IPS DF 6.9 (cell line): ENCODE data around the gene ELL2.

Source experiments
- DNase-seq: peaks from one replicate; pipeline ENCODE4 v3.0.0-alpha.2; 2013; ENCODE audit warnings: low read depth, low spot score
- H3K27ac ChIP-seq: one replicate; pipeline ENCODE4 v1.5.1; 2013; ENCODE audit warnings: low read length, control low read depth
- H3K27me3 ChIP-seq: 2 replicates; pipeline ENCODE4 v1.6.1; 2013; ENCODE audit warnings: mild to moderate bottlenecking, low read length; ENCODE audit not compliant: control insufficient read depth, insufficient read depth
- H3K36me3 ChIP-seq: 2 replicates; pipeline ENCODE4 v1.6.1; 2013; ENCODE audit warnings: low read length; ENCODE audit not compliant: control insufficient read depth, insufficient read depth
- H3K4me1 ChIP-seq: 2 replicates; pipeline ENCODE4 v1.6.1; 2013; ENCODE audit warnings: low read length; ENCODE audit not compliant: control insufficient read depth, insufficient read depth
- H3K4me3 ChIP-seq: 2 replicates; pipeline ENCODE4 v1.5.1; 2013; ENCODE audit warnings: mild to moderate bottlenecking, low read length
- H3K9me3 ChIP-seq: 2 replicates; pipeline ENCODE4 v1.6.1; 2013; ENCODE audit warnings: low read length, inconsistent platforms; ENCODE audit not compliant: control insufficient read depth, insufficient read depth
- WGBS: extraction: QIAGEN DNeasy Blood & Tissue Kit; methylation state at CpG from one replicate; pipeline ENCODE4 v1.1.7; 2013; ENCODE audit warnings: mixed read lengths, missing lambda C conversion rate; ENCODE audit not compliant: insufficient read length, insufficient coverage; 5-methylcytosine and 5-hydroxymethylcytosine counted together

ELL2 gene

DNA sequence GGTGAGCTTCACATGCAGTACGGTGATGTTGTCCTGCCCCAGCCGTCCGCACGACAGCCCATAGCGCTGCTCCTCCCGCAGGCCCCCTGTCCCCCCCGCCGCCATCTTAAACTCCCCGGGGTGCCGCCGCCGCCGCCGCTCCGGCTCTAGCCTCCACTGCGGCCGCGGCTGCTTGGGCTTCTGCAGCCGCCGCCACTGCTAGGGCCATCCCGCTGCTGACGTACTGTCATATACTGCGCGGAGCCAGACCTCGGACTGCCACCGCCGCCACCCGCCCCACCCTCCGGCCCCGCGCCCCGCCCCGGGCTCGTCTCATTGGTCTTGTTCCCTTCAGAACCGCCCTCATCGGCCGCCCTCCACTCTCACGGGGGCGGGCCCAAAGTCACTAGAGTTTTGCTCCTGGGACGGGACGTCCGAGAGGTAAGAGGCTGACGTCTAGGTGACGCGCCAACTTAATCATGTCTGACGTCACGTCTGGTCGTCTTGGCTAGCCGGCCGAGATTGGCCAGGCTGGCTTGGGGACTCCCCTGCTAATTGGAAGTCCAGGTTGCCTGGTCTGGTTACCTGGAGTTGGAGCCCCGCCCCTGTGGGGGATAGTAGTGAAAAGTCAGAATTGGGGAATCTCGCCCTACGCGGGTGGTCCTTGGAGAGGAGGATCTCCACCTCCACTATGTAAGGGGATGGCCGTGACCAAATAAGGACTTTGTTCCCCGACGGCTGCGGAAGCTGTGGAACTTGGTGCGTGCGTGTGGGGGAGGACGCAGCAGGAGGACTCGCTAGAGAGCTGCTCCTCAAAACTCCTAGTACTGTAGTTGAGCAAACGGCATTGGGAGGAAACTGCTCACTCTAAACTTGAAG lies at the start of gene ELL2:
Gene ELL2, minus strand, starts transcription at position 235 of the 858 bp plus-strand sequence. Its CDS starts 130 bp downstream, at position 105.
- peak within 1 kb of the TSS; percentile 97 for H3K4me3 ChIP-seq
- no peaks in the 10 kb centered on the region for H3K9me3 ChIP-seq
- peaks cover 3% of the 10 kb centered on the region; the same call in 1 of the 2 replicates for H3K27me3 ChIP-seq
- DNase-seq, result peak; percentile 97
- WGBS, result no CpG with 5 or more reads among the region's 63 CpGs
- H3K4me1 ChIP-seq, result peaks cover 6% of the 10 kb centered on the region; the same call in 1 of the 2 replicates
- no peaks in the 10 kb centered on the region for H3K36me3 ChIP-seq
- no peak within 1 kb of the TSS for H3K27ac ChIP-seq

DNA sequence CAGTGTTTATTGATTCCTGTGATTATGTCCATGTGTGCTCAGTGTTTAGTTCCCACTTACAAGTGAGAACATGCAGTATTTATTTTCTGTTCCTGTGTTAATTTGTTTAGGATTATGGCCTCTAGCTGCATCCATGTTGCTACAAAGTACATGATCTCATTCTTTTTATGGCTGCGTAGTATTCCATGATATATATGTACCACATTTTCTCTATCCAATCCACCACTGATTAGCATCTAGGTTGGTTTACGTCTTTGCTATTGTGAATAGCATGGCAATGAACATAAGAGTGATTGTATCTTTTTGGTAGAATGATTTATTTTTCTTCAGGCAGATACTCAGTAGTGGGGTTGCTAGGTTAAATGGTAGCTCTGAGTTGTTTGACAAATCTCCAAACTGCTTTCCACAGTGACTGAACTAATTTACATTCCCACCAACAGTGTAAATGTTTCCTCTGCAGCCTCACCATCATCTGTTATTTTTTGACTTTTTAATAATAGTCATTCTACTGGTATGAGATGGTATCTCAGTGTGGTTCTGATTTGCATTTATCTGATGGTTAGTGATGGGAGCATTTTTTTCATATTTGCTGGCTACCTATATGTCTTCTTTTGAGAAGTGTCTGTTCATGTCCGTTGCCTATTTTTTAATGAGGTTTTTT lies 47.5 kb upstream of the ELL2 start:
- no peaks in the 10 kb centered on the region for H3K27me3 ChIP-seq
- DNase-seq, result no peak
- H3K4me1 ChIP-seq, result no peaks in the 10 kb centered on the region
- WGBS, result no CpG with 5 or more reads among the region's 3 CpGs
- H3K27ac ChIP-seq, result no peak overlapping the region
- H3K4me3 ChIP-seq, result no peak overlapping the region
- H3K36me3 ChIP-seq, result no peaks in the 10 kb centered on the region
- H3K9me3 ChIP-seq, result no peaks in the 10 kb centered on the region

- no peaks in the 10 kb centered on the region for H3K36me3 ChIP-seq
- no peaks in the 10 kb centered on the region for H3K9me3 ChIP-seq
- WGBS, result no CpG with 5 or more reads among the region's 1 CpG
- no peak overlapping the region for H3K4me3 ChIP-seq
- no peaks in the 10 kb centered on the region for H3K27me3 ChIP-seq
- H3K27ac ChIP-seq, result no peak overlapping the region
- no peak for DNase-seq
- no peaks in the 10 kb centered on the region for H3K4me1 ChIP-seq
Measured at GRCh38 chr5:96008487-96008886, 46.8 kb upstream of the ELL2 start.

GRCh38 chr5:96007051-96007450 lies 45.4 kb upstream of the ELL2 start:
- H3K4me3 ChIP-seq, result no peak overlapping the region
- no peaks in the 10 kb centered on the region for H3K27me3 ChIP-seq
- WGBS, result no CpG with 5 or more reads among the region's 1 CpG
- H3K9me3 ChIP-seq, result no peaks in the 10 kb centered on the region
- no peak overlapping the region for H3K27ac ChIP-seq
- H3K36me3 ChIP-seq, result no peaks in the 10 kb centered on the region
- DNase-seq, result no peak
- no peaks in the 10 kb centered on the region for H3K4me1 ChIP-seq

- no peak for DNase-seq
- Histone ChIP-seq H3K36me3 (no peaks in the 10 kb centered on the region), H3K27me3 (no peaks in the 10 kb centered on the region), H3K27ac (no peak overlapping the region), H3K9me3 (no peaks in the 10 kb centered on the region), H3K4me3 (no peak overlapping the region), H3K4me1 (no peaks in the 10 kb centered on the region)
- no CpG with 5 or more reads among the region's 3 CpGs for WGBS
Measured at GRCh38 chr5:96006291-96006690, 44.6 kb upstream of the ELL2 start.

DNA sequence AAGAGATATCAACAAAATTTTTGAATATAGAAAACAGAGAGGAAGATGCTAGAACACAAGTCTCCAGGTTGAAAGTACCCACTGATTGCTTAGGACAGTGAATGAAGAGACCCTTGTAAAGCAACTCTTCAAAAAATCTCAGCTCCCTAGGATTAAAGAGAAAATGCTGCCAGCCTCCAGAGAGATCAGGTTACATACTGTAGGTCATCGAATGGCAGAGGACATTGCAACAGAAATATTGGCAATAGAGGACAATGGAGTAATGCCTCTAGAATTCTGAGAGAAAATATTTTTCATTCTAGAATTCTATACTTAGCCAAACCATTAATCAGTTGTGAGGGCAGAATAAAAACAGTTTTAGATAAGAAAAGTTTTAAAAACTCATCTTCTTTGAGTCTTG lies 43.1 kb upstream of the ELL2 start:
- no peak for DNase-seq
- Histone ChIP-seq H3K27ac (no peak overlapping the region), H3K4me3 (no peak overlapping the region), H3K27me3 (no peaks in the 10 kb centered on the region), H3K36me3 (no peaks in the 10 kb centered on the region), H3K4me1 (no peaks in the 10 kb centered on the region), H3K9me3 (no peaks in the 10 kb centered on the region)
- no CpG with 5 or more reads among the region's 1 CpG for WGBS

GRCh38 chr5:96004087-96004486 lies 42.4 kb upstream of the ELL2 start:
- H3K36me3 ChIP-seq, result no peaks in the 10 kb centered on the region
- no peak overlapping the region for H3K27ac ChIP-seq
- no peak for DNase-seq
- no peaks in the 10 kb centered on the region for H3K9me3 ChIP-seq
- no peak overlapping the region for H3K4me3 ChIP-seq
- H3K27me3 ChIP-seq, result no peaks in the 10 kb centered on the region
- no peaks in the 10 kb centered on the region for H3K4me1 ChIP-seq

GRCh38 chr5:96001262-96001661 lies 39.6 kb upstream of the ELL2 start:
- Histone ChIP-seq H3K27me3 (no peaks in the 10 kb centered on the region), H3K4me3 (no peak overlapping the region), H3K36me3 (no peaks in the 10 kb centered on the region), H3K4me1 (no peaks in the 10 kb centered on the region), H3K9me3 (no peaks in the 10 kb centered on the region), H3K27ac (no peak overlapping the region)
- no peak for DNase-seq

DNA sequence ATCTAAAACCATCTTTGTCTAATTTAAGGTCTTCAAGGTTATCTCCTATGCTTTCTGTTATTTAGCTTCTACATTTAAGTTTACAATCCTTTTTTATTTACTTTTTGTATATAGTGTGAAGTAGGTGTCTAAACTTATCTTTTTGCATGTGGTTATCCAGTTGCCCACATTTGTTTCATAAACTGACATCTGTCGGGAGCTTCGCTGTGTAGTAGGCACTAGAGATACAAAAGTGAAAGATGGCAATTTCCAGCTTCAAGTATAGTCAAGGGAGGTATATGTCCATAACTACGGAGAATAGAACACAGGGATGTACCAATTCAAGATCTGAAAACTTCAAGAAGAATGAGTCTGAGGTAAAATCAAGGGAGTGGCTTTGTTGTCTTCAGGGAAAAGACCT lies 38.7 kb upstream of the ELL2 start:
- Histone ChIP-seq H3K9me3 (no peaks in the 10 kb centered on the region), H3K36me3 (no peaks in the 10 kb centered on the region), H3K27me3 (no peaks in the 10 kb centered on the region), H3K27ac (no peak overlapping the region), H3K4me1 (0 out of 2 replicates have a peak, but pooled peaks cover 1% of the 10 kb centered on the region), H3K4me3 (no peak overlapping the region)
- no CpG with 5 or more reads among the region's 3 CpGs for WGBS
- no peak for DNase-seq

DNA sequence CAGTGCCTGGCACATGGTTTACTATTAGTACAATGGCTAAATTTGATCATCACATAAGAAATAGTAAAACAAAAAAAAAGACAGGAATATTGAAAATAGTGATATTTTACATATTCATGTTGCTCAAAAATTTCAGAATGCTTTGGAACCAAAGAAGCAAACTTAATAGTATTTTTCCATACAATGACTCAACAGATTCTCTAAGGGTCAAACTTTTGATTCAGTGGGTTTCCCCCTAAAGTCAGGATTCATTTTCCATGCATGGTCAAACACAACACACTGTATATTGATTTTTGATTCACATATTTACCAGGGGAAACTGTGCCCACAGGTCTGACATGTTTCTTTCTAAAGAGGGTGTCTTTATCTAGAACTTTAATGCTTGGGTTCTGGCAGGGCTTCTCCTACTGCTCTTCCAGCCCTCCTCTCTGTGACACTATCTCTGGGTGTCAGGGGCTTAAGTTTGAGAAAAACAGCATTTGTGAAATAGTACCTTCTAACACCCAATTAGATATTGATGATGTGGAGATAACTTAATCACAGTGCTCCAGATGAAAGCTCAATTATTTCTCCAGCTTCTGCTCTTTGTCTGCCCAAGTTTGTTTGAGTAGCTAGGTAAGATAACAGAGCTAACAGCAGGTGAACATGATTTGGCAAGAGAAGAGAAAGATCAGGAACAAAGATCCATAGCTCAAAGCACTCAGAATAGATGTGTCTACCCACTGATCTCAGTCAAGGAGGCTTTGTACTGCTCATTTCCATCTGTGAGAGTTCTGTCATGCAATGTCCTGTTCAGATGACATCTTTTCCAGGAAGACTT lies 35.5 kb upstream of the ELL2 start:
- H3K36me3 ChIP-seq, result no peaks in the 10 kb centered on the region
- H3K27me3 ChIP-seq, result no peaks in the 10 kb centered on the region
- H3K9me3 ChIP-seq, result no peaks in the 10 kb centered on the region
- H3K4me1 ChIP-seq, result peaks cover 3% of the 10 kb centered on the region; the same call in 1 of the 2 replicates
- H3K27ac ChIP-seq, result no peak overlapping the region
- DNase-seq, result no peak
- H3K4me3 ChIP-seq, result no peak overlapping the region
